ENCODE data around the gene AHDC1. TPM values are rescaled to one million over a fixed set of nuclear protein-coding genes. Genes with fewer than 3 reads are reported as not detected.

The AHDC1 gene
- total RNA-seq, 1 experiment from 2014 or later: 49.0 TPM

DNA sequence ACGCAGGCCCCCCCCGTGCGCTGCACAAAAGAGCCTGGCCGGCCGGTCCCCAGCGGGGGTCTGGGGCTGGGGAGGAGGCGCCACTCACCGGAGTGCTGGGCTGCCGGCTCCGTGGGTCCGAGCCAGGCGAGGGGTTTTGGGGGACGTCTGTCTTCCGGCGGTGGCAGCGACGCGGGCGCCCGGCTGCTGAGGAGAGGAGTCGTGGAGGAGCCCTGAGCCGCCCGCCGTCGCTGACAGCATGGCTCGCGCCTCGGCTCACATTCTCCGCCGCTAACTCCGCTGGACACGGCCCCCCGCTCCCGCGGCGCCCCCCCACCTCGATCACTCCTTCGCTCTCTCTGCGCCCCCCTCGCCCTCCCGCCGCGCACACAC lies 649 bp downstream of the AHDC1 start:
- POLR2A ChIA-PET: interaction anchor here (0.9 to 6.5 kb wide), 7 partner anchors 28 to 297 kb away, joined by 3 to 33 read pairs (median 4); partner anchors contain the start of gene FAM76A
- TF ChIP-seq CREM (CRISPR knock-in tag; IDR thresholded peaks at IDR 0.05) (no peak), ZBTB21 (CRISPR knock-in tag; IDR thresholded peaks at IDR 0.05; ENCODE audit: borderline replicate concordance) (no peak), FOXJ3 (CRISPR knock-in tag; IDR thresholded peaks at IDR 0.05; ENCODE audit: borderline replicate concordance) (no peak), CBFB (CRISPR knock-in tag; IDR thresholded peaks at IDR 0.05; ENCODE audit: low read depth) (no peak), NR3C1 (CRISPR knock-in tag; conservative IDR thresholded peaks at IDR 0.05; ENCODE audit: low read depth) (no peak), ZNF263 (CRISPR knock-in tag; IDR thresholded peaks at IDR 0.05; ENCODE audit: low read depth) (peak; percentile 13; the same call in 1 of the 2 replicates), CREB1 (CRISPR knock-in tag; IDR thresholded peaks at IDR 0.05) (no peak)
- TF ChIP-seq, protein P1, sequence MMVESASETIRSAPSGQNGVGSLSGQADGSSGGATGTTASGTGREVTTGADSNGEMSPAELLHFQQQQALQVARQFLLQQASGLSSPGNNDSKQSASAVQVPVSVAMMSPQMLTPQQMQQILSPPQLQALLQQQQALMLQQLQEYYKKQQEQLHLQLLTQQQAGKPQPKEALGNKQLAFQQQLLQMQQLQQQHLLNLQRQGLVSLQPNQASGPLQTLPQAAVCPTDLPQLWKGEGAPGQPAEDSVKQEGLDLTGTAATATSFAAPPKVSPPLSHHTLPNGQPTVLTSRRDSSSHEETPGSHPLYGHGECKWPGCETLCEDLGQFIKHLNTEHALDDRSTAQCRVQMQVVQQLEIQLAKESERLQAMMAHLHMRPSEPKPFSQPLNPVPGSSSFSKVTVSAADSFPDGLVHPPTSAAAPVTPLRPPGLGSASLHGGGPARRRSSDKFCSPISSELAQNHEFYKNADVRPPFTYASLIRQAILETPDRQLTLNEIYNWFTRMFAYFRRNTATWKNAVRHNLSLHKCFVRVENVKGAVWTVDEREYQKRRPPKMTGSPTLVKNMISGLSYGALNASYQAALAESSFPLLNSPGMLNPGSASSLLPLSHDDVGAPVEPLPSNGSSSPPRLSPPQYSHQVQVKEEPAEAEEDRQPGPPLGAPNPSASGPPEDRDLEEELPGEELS (CRISPR knock-in tag; IDR thresholded peaks at IDR 0.05): peak; percentile 30; the same call in 1 of the 2 replicates
- Mint-ChIP-seq H3K27me3 (ENCODE audit: low read depth) (no peaks in the 10 kb centered on the region; the same call in 1 of the 2 replicates), H3K4me1 (peaks cover 61% of the 10 kb centered on the region), H3K4me3 (peak overlapping the region; percentile 92), H3K27ac (no peak overlapping the region), H3K9me3 (no peaks in the 10 kb centered on the region), H3K36me3 (no peaks in the 10 kb centered on the region)
- DNase-seq (ENCODE audit: low spot score) (no peak), ATAC-seq (no peak)
- CTCF ChIA-PET: interaction anchor here (0.9 to 16.7 kb wide), 14 partner anchors 12 to 307 kb away, joined by 3 to 376 read pairs (median 44); partner anchors contain the start of gene WASF2

DNA sequence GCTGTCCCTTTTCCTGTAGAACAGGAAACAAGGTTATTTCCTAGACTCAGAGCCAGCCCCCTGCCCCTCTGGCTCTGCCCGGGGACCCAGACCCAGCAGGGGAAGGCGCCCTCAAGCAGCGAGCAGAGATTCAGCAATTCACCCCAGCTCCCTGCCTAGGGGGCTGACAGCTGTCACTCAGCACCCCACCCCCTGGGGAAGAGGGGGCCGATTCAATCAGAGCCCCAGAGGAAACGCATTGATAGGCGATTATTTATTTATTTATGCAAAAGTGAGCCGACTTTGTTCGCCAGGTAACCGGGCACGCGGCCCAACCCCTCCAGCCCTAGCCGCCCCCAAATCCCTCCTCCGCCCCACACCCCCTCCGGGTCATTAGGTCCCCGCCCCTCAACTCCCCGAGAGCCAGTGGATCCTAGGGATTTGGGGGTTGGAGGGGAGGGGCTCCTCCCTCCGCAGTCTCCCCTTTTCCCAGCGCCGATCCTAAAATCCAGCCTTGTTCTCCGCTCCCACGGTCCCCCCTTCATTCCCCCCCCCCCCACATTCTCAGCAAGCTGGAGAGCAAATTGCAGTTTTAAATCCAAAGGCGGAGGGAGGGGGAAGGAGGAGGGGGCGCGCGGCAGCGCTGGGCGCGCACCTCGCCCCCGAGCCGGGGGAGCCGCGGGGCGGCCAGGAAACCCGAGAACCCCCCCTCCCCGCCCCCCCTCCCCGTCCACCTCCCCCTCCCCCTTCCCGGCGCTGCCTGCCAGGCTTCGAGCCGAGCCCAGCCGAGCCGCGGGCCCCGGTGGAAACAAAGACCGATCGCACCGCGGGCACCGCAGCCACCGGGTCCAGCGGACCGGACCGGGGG lies 1.3 kb downstream of the AHDC1 start:
- DNase-seq (ENCODE audit: low spot score): peak; percentile 53
- Mint-ChIP-seq H3K9me3 (no peaks in the 10 kb centered on the region), H3K27ac (0 out of 2 replicates have a peak overlapping the region, but pooled peaks have one; percentile 36), H3K36me3 (no peaks in the 10 kb centered on the region), H3K4me1 (peaks cover 59% of the 10 kb centered on the region), H3K27me3 (ENCODE audit: low read depth) (no peaks in the 10 kb centered on the region; the same call in 1 of the 2 replicates), H3K4me3 (peak overlapping the region; percentile 92)
- no peak for ATAC-seq
- CTCF ChIA-PET: interaction anchor here (0.5 to 13.6 kb wide), 18 partner anchors 11 to 270 kb away, joined by 3 to 376 read pairs (median 6); partner anchors contain the start of genes CD164L2 and WASF2
- POLR2A ChIA-PET: interaction anchor here (0.6 to 6.5 kb wide), 6 partner anchors 28 to 186 kb away, joined by 4 to 33 read pairs (median 5); no protein-coding TSS in a partner anchor
- no peak for TF ChIP-seq JUN (CRISPR knock-in tag; IDR thresholded peaks at IDR 0.05)
- TF ChIP-seq FOXK1 (CRISPR knock-in tag; IDR thresholded peaks at IDR 0.05): no peak
- no peak for TF ChIP-seq SMAD3 (CRISPR knock-in tag; IDR thresholded peaks at IDR 0.05; ENCODE audit: borderline replicate concordance)
- TF ChIP-seq, protein P2, sequence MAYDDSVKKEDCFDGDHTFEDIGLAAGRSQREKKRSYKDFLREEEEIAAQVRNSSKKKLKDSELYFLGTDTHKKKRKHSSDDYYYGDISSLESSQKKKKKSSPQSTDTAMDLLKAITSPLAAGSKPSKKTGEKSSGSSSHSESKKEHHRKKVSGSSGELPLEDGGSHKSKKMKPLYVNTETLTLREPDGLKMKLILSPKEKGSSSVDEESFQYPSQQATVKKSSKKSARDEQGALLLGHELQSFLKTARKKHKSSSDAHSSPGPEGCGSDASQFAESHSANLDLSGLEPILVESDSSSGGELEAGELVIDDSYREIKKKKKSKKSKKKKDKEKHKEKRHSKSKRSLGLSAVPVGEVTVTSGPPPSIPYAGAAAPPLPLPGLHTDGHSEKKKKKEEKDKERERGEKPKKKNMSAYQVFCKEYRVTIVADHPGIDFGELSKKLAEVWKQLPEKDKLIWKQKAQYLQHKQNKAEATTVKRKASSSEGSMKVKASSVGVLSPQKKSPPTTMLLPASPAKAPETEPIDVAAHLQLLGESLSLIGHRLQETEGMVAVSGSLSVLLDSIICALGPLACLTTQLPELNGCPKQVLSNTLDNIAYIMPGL (CRISPR knock-in tag; IDR thresholded peaks at IDR 0.05): peak; percentile 28; the same call in 1 of the 2 replicates
- TF ChIP-seq, protein P3, sequence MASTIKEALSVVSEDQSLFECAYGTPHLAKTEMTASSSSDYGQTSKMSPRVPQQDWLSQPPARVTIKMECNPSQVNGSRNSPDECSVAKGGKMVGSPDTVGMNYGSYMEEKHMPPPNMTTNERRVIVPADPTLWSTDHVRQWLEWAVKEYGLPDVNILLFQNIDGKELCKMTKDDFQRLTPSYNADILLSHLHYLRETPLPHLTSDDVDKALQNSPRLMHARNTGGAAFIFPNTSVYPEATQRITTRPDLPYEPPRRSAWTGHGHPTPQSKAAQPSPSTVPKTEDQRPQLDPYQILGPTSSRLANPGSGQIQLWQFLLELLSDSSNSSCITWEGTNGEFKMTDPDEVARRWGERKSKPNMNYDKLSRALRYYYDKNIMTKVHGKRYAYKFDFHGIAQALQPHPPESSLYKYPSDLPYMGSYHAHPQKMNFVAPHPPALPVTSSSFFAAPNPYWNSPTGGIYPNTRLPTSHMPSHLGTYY (CRISPR knock-in tag; IDR thresholded peaks at IDR 0.05): no peak
- TF ChIP-seq SP1 (CRISPR knock-in tag; conservative IDR thresholded peaks at IDR 0.05): 0 out of 2 replicates have a peak, but pooled peaks have one; percentile 34
- peak; percentile 66; the same call in 1 of the 2 replicates for TF ChIP-seq ZNF423 (CRISPR knock-in tag; IDR thresholded peaks at IDR 0.05)
- TF ChIP-seq, protein P4, sequence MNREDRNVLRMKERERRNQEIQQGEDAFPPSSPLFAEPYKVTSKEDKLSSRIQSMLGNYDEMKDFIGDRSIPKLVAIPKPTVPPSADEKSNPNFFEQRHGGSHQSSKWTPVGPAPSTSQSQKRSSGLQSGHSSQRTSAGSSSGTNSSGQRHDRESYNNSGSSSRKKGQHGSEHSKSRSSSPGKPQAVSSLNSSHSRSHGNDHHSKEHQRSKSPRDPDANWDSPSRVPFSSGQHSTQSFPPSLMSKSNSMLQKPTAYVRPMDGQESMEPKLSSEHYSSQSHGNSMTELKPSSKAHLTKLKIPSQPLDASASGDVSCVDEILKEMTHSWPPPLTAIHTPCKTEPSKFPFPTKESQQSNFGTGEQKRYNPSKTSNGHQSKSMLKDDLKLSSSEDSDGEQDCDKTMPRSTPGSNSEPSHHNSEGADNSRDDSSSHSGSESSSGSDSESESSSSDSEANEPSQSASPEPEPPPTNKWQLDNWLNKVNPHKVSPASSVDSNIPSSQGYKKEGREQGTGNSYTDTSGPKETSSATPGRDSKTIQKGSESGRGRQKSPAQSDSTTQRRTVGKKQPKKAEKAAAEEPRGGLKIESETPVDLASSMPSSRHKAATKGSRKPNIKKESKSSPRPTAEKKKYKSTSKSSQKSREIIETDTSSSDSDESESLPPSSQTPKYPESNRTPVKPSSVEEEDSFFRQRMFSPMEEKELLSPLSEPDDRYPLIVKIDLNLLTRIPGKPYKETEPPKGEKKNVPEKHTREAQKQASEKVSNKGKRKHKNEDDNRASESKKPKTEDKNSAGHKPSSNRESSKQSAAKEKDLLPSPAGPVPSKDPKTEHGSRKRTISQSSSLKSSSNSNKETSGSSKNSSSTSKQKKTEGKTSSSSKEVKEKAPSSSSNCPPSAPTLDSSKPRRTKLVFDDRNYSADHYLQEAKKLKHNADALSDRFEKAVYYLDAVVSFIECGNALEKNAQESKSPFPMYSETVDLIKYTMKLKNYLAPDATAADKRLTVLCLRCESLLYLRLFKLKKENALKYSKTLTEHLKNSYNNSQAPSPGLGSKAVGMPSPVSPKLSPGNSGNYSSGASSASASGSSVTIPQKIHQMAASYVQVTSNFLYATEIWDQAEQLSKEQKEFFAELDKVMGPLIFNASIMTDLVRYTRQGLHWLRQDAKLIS (CRISPR knock-in tag; IDR thresholded peaks at IDR 0.05; ENCODE audit: borderline replicate concordance): no peak
- TF ChIP-seq, protein P5, sequence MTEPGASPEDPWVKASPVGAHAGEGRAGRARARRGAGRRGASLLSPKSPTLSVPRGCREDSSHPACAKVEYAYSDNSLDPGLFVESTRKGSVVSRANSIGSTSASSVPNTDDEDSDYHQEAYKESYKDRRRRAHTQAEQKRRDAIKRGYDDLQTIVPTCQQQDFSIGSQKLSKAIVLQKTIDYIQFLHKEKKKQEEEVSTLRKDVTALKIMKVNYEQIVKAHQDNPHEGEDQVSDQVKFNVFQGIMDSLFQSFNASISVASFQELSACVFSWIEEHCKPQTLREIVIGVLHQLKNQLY (CRISPR knock-in tag; IDR thresholded peaks at IDR 0.05): no peak

Measured in WTC11 (cell line).